GM12878 (cell line): ENCODE measurements around the gene SLC13A3. TPM values are rescaled to one million over a fixed set of nuclear protein-coding genes. Genes with fewer than 3 reads are reported as not detected.

ENCODE experiments used
- ATAC-seq: fragments of 200-7000 bp; cut with Tn5 transposase; 3 replicates; pipeline ENCODE4 v1.9.1; 2020; ENCODE audit warnings: mild to moderate bottlenecking, moderate library complexity
- BruUV-seq: library from RNA; stranded (reverse); fragments of 400-500 nt; replicated peaks from 2 replicates; lab custom pipeline; 2021; lab: Mats Ljungman, UMichigan
- CTCF ChIA-PET: fragments of 300-600 bp; sonication (Branson Sonifier 250); formaldehyde crosslinking; extraction: SDS; loops from one replicate; lab custom pipeline; 2021; ENCODE audit warnings: inconsistent platforms; lab: Yijun Ruan, JAX
- POLR2A ChIA-PET: fragments of 350-600 bp; formaldehyde crosslinking; extraction: SDS; loops from one replicate; lab custom pipeline; 2021; ENCODE audit warnings: inconsistent platforms; lab: Charles Lee
- RAD21 ChIA-PET: fragments of 300-600 bp; sonication (Branson Sonifier 250); formaldehyde crosslinking; loops from one replicate; lab custom pipeline; 2023; ENCODE audit warnings: antibody characterized with exemption; ENCODE audit not compliant: unreplicated experiment; lab: Charles Lee
- SMC1A ChIA-PET: fragments of 300-600 bp; sonication (Branson Sonifier 250); formaldehyde crosslinking; loops from one replicate; lab custom pipeline; 2023; ENCODE audit not compliant: unreplicated experiment, uncharacterized antibody; lab: Charles Lee
- DNase-seq: peaks from one replicate; pipeline ENCODE4 v3.0.0-alpha.2; 2011; ENCODE audit warnings: low read depth, low spot score
- FAIRE-seq: peaks from 3 replicates; lab custom pipeline; 2011; peaks lifted over from hg19 to GRCh38; lab: Jason Lieb, UNC
- H2AFZ ChIP-seq: 2 replicates; pipeline ENCODE4 v1.6.0; 2011; ENCODE audit warnings: low read depth, low read length, control low read depth; ENCODE audit not compliant: control insufficient read depth
- H3K27ac ChIP-seq: 2 replicates; pipeline ENCODE4 v1.5.1; 2011; ENCODE audit warnings: control low read depth; ENCODE audit not compliant: control insufficient read depth, insufficient read depth
- H3K27me3 ChIP-seq, 2 experiments: replicated peaks in 1 of 2; 2 replicates each; pipeline versions ENCODE4 v1.6.0 to v1.6.1; 2011; ENCODE audit warnings: low read length in 1 of 2; ENCODE audit not compliant: control insufficient read depth in 2 of 2, insufficient read depth in 2 of 2
- H3K36me3 ChIP-seq, 2 experiments: 2 replicates each; pipeline ENCODE4 v1.5.1; 2011; ENCODE audit warnings: low read length in 1 of 2; ENCODE audit not compliant: control insufficient read depth in 2 of 2, insufficient read depth in 2 of 2
- H3K4me1 ChIP-seq: 2 replicates; pipeline ENCODE4 v1.6.1; 2011; ENCODE audit warnings: mild to moderate bottlenecking, low read length, moderate library complexity, mixed read lengths; ENCODE audit not compliant: control insufficient read depth, insufficient read depth
- H3K4me2 ChIP-seq: 2 replicates; pipeline ENCODE4 v1.6.0; 2011; ENCODE audit warnings: control low read depth; ENCODE audit not compliant: control insufficient read depth, insufficient read depth
- H3K4me3 ChIP-seq: fragments of 200-600 bp; sonication (generic); 2 replicates; pipeline ENCODE4 v1.5.1; 2016
- H3K79me2 ChIP-seq: 2 replicates; pipeline ENCODE4 v1.6.0; 2011; ENCODE audit warnings: low read length; ENCODE audit not compliant: control insufficient read depth, insufficient read depth
- H3K9ac ChIP-seq: 2 replicates; pipeline ENCODE4 v1.8.0; 2011; ENCODE audit warnings: low read length, control low read depth, mixed read lengths; ENCODE audit not compliant: control insufficient read depth, insufficient read depth
- H3K9me3 ChIP-seq: replicated peaks from 3 replicates; pipeline ENCODE4 v1.5.1; 2011; ENCODE audit warnings: mild to moderate bottlenecking, low read length; ENCODE audit not compliant: control insufficient read depth, insufficient read depth
- H4K20me1 ChIP-seq: 2 replicates; pipeline ENCODE4 v1.6.0; 2011; ENCODE audit not compliant: control insufficient read depth, insufficient read depth
- ASH2L ChIP-seq: fragments of 300-600, 200-600 bp; sonication (generic); IDR thresholded peaks from 2 replicates; pipeline ENCODE4 v1.6.1; 2017; ENCODE audit warnings: low read depth, mild to moderate bottlenecking, borderline replicate concordance
- BHLHE40 ChIP-seq, 2 experiments: fragments of 450-650 bp in 1 of 2; IDR thresholded peaks; 2 replicates each; pipeline ENCODE4 v1.6.1; 2011 to 2017; ENCODE audit warnings: low read depth in 2 of 2, borderline replicate concordance in 1 of 2, improper control_type of control experiment in 1 of 2, low read length in 1 of 2, mild to moderate bottlenecking in 1 of 2
- BMI1 ChIP-seq: fragments of 450-650 bp; IDR thresholded peaks from 2 replicates; pipeline ENCODE4 v1.6.1; 2016; ENCODE audit warnings: mild to moderate bottlenecking, moderate library complexity, borderline replicate concordance
- CBX3 ChIP-seq: fragments of 200-600 bp; sonication (generic); IDR thresholded peaks from 2 replicates; pipeline ENCODE4 v1.6.1; 2016; ENCODE audit warnings: low read depth, borderline replicate concordance
- EP300 ChIP-seq, 2 experiments: fragments of 150-350 bp in 1 of 2; IDR thresholded peaks; 2 replicates each; pipeline ENCODE4 v1.6.1; 2011 to 2012; ENCODE audit warnings: low read depth in 2 of 2, low read length in 2 of 2, borderline replicate concordance in 1 of 2, improper control_type of control experiment in 1 of 2, inconsistent platforms in 1 of 2; ENCODE audit not compliant: control insufficient read depth in 1 of 2
- JUND ChIP-seq: IDR thresholded peaks from 2 replicates; pipeline ENCODE4 v1.6.1; 2012; ENCODE audit warnings: low read depth, mild to moderate bottlenecking, low read length, improper control_type of control experiment, moderate library complexity
- KAT2A ChIP-seq: conservative IDR thresholded peaks from 2 replicates; pipeline ENCODE4 v1.6.1; 2011; ENCODE audit warnings: low read depth, low read length; ENCODE audit not compliant: control insufficient read depth
- MTA2 ChIP-seq: fragments of 450-650 bp; IDR thresholded peaks from 2 replicates; pipeline ENCODE4 v1.6.1; 2016; ENCODE audit warnings: low read depth, mild to moderate bottlenecking, moderate library complexity
- NKRF ChIP-seq: fragments of 450-650 bp; conservative IDR thresholded peaks from 2 replicates; pipeline ENCODE4 v1.6.1; 2017; ENCODE audit warnings: mild to moderate bottlenecking, moderate library complexity
- RB1 ChIP-seq: fragments of 450-650 bp; formaldehyde crosslinking; IDR thresholded peaks from 2 replicates; pipeline ENCODE4 v1.6.1; 2017; ENCODE audit warnings: mild to moderate bottlenecking, borderline replicate concordance
- REST ChIP-seq: IDR thresholded peaks from 2 replicates; pipeline ENCODE4 v1.6.1; 2012; ENCODE audit warnings: mild to moderate bottlenecking, low read depth, low read length
- TAF1 ChIP-seq: IDR thresholded peaks from 2 replicates; pipeline ENCODE4 v1.6.1; 2011; ENCODE audit warnings: mild to moderate bottlenecking, low read depth, low read length, borderline replicate concordance
- YBX1 ChIP-seq: fragments of 450-650 bp; IDR thresholded peaks from 2 replicates; pipeline ENCODE4 v1.6.1; 2016; ENCODE audit warnings: antibody characterized with exemption
- WGBS: methylation state at CpG from one replicate; pipeline ENCODE4 v1.1.6; 2016; ENCODE audit warnings: low lambda C conversion rate; ENCODE audit not compliant: insufficient replicate concordance, insufficient coverage; ENCODE audit errors: missing lambda C conversion rate; 5-methylcytosine and 5-hydroxymethylcytosine counted together
- in situ Hi-C: fragments of 300-500 bp; cut with MboI; formaldehyde crosslinking; loops from 9 replicates; pipeline ENCODE4 v1.14.3; 2018; ENCODE audit warnings: mixed read lengths
- intact Hi-C: fragments of 100-400 bp; cut with micrococcal nuclease; formaldehyde crosslinking; loops from one replicate; pipeline ENCODE4 v1.14.2; 2022; ENCODE audit not compliant: unreplicated experiment
- polyA plus RNA-seq, 11 experiments: library from polyadenylated mRNA; depleted of rRNA in 4 of 11; unstranded in 6 of 11; stranded (reverse) in 5 of 11; fragments of >200 nt; fragmentation: Nextera tagmentation in 4 of 11; fragmentation: Illumina TruSeq in 1 of 11; extraction: Ambion mirVana in 4 of 11; extraction: Trizol in 1 of 11; gene quantifications; 1 replicate in 1 of 11; 2 replicates in 10 of 11; pipeline versions ENCODE4 v1.2.1 to v1.2.3, GENCODE V29; 2011 to 2016; ENCODE audit warnings: inconsistent platforms in 2 of 11, missing spikeins in 2 of 11, low read depth in 1 of 11
- total RNA-seq, 4 experiments: library from RNA; depleted of rRNA in 3 of 4; stranded (reverse); fragments of >200 nt in 3 of 4; fragmentation: Illumina TruSeq in 1 of 4; extraction: Trizol in 1 of 4; gene quantifications; 2 replicates each; pipeline versions ENCODE4 v1.2.1 to v1.2.3, GENCODE V29; 2013 to 2021
- TF ChIP-seq, protein P1 (sequence below): fragments of 450-650 bp; IDR thresholded peaks from 2 replicates; pipeline ENCODE4 v1.6.1; 2017; ENCODE audit warnings: antibody characterized with exemption, mild to moderate bottlenecking, moderate library complexity

Gene SLC13A3
- total and polyA plus RNA-seq, 10 of the 15 experiments (the other 5 are each of a cell fraction or from before 2014, with no cell fraction given), result 0.03 to 0.76 (median 0.07) TPM; not detected in 4

- POLR2A ChIA-PET, result interaction anchor here (0.7 kb wide), 1 partner anchor 41 kb away, joined by 3 read pairs; no protein-coding TSS in a partner anchor
- RAD21 ChIA-PET, result no interaction called here
- no peaks in the 10 kb centered on the region; the same call in 2 of the 3 replicates for H3K9me3 ChIP-seq
- no peak overlapping the region for H3K27ac ChIP-seq
- no peaks in the 10 kb centered on the region for H3K79me2 ChIP-seq
- H4K20me1 ChIP-seq, result no peaks in the 10 kb centered on the region
- no peak overlapping the region for H3K9ac ChIP-seq
- no peak overlapping the region for H3K4me3 ChIP-seq
- no peaks in the 10 kb centered on the region for H3K4me1 ChIP-seq
- SMC1A ChIA-PET, result no interaction called here
- H3K27me3 ChIP-seq, result no peaks in the 10 kb centered on the region
- no TSS peak for BruUV-seq
- DNase-seq, result no peak
- in situ Hi-C loops, result no loop called here
- intact Hi-C loops, result no loop called here
- CTCF ChIA-PET, result no interaction called here
- WGBS, result 75% methylated on average over 6 of the region's 6 CpGs
- FAIRE-seq, result no peak
- ATAC-seq, result no peak
- no peak overlapping the region for H2AFZ ChIP-seq
- no peak overlapping the region for H3K4me2 ChIP-seq
- H3K36me3 ChIP-seq, result no peaks in the 10 kb centered on the region
- TF ChIP-seq REST (no peak), TAF1 (no peak), CBX3 (no peak), MTA2 (no peak), EP300 (IDR thresholded peaks at IDR 0.05; ENCODE audit: borderline replicate concordance in 1 of 2, control insufficient read depth in 1 of 2, low read depth in 2 of 2, low read length in 2 of 2) (no peak), JUND (no peak), RB1 (no peak), KAT2A (no peak), BHLHE40 (IDR thresholded peaks at IDR 0.05; ENCODE audit: borderline replicate concordance in 1 of 2, low read depth in 2 of 2, low read length in 1 of 2) (no peak), YBX1 (no peak), ASH2L (no peak), NKRF (no peak), BMI1 (no peak)
- TF ChIP-seq, protein P1, sequence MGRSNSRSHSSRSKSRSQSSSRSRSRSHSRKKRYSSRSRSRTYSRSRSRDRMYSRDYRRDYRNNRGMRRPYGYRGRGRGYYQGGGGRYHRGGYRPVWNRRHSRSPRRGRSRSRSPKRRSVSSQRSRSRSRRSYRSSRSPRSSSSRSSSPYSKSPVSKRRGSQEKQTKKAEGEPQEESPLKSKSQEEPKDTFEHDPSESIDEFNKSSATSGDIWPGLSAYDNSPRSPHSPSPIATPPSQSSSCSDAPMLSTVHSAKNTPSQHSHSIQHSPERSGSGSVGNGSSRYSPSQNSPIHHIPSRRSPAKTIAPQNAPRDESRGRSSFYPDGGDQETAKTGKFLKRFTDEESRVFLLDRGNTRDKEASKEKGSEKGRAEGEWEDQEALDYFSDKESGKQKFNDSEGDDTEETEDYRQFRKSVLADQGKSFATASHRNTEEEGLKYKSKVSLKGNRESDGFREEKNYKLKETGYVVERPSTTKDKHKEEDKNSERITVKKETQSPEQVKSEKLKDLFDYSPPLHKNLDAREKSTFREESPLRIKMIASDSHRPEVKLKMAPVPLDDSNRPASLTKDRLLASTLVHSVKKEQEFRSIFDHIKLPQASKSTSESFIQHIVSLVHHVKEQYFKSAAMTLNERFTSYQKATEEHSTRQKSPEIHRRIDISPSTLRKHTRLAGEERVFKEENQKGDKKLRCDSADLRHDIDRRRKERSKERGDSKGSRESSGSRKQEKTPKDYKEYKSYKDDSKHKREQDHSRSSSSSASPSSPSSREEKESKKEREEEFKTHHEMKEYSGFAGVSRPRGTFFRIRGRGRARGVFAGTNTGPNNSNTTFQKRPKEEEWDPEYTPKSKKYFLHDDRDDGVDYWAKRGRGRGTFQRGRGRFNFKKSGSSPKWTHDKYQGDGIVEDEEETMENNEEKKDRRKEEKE, result no peak
Observed at GRCh38 chr20:46666818-46667515, 15.7 kb upstream of the SLC13A3 start.
